GM23338 (cell line): ENCODE results near the gene DNAJC1. TPM values are rescaled to one million over a fixed set of nuclear protein-coding genes. Genes with fewer than 3 reads are reported as not detected.
A peak's percentile ranks its signal among the peaks of the same experiment; 100 is the strongest.

Experiments
- ATAC-seq: fragments of 200-7000 bp; cut with Tn5 transposase; 3 replicates; pipeline ENCODE4 v1.9.1; 2020
- DNase-seq: peaks from one replicate; pipeline ENCODE4 v3.0.0-alpha.2; 2015; ENCODE audit warnings: low spot score
- H2AFZ ChIP-seq: fragments of 200-600 bp; sonication (generic); 2 replicates; pipeline ENCODE4 v1.8.0; 2016; ENCODE audit warnings: antibody characterized with exemption, mild to moderate bottlenecking, moderate library complexity
- H3F3A ChIP-seq: fragments of 200-600 bp; sonication (generic); replicated peaks from 2 replicates; pipeline ENCODE4 v1.8.0; 2017; ENCODE audit warnings: antibody characterized with exemption, mixed run types, low read depth
- H3K27ac ChIP-seq: fragments of 200-600 bp; sonication (generic); 2 replicates; pipeline ENCODE4 v1.6.1; 2016; ENCODE audit warnings: low read depth
- H3K27me3 ChIP-seq: fragments of 200-600 bp; sonication (generic); 2 replicates; pipeline ENCODE4 v1.8.0; 2016; ENCODE audit warnings: mild to moderate bottlenecking, mixed run types, moderate library complexity; ENCODE audit not compliant: insufficient read depth
- H3K36me3 ChIP-seq: fragments of 200-600 bp; sonication (generic); 2 replicates; pipeline ENCODE4 v1.8.0; 2016; ENCODE audit warnings: mild to moderate bottlenecking; ENCODE audit not compliant: insufficient read depth
- H3K4me1 ChIP-seq: fragments of 200-600 bp; sonication (generic); 2 replicates; pipeline ENCODE4 v1.8.0; 2016; ENCODE audit warnings: mild to moderate bottlenecking, moderate library complexity; ENCODE audit not compliant: insufficient read depth
- H3K4me2 ChIP-seq: fragments of 200-600 bp; sonication (generic); 2 replicates; pipeline ENCODE4 v1.7.1; 2017; ENCODE audit warnings: mixed run types
- H3K4me3 ChIP-seq: fragments of 200-600 bp; sonication (generic); 2 replicates; pipeline ENCODE4 v1.6.1; 2016; ENCODE audit warnings: mixed run types
- H3K79me2 ChIP-seq: fragments of 200-600 bp; sonication (generic); replicated peaks from 2 replicates; pipeline ENCODE4 v1.8.0; 2017; ENCODE audit warnings: mild to moderate bottlenecking; ENCODE audit not compliant: insufficient read depth
- H3K9me2 ChIP-seq: fragments of 200-600 bp; sonication (generic); 2 replicates; pipeline ENCODE4 v1.8.0; 2017; ENCODE audit not compliant: insufficient read depth
- H4K20me1 ChIP-seq: fragments of 200-600 bp; sonication (generic); replicated peaks from 2 replicates; pipeline ENCODE4 v1.8.0; 2017; ENCODE audit warnings: mild to moderate bottlenecking; ENCODE audit not compliant: insufficient read depth
- H3K27ac Mint-ChIP-seq: 2 replicates; pipeline ENCODE4 v1.8.0; 2020; ENCODE audit warnings: inconsistent platforms, mild to moderate bottlenecking, moderate library complexity, mixed read lengths
- H3K27me3 Mint-ChIP-seq: 3 replicates; pipeline ENCODE4 v1.8.0; 2022; ENCODE audit warnings: low read depth, mild to moderate bottlenecking, moderate library complexity, mixed read lengths, inconsistent platforms; ENCODE audit not compliant: insufficient read depth, poor library complexity
- H3K36me3 Mint-ChIP-seq: 3 replicates; pipeline ENCODE4 v1.8.0; 2021; ENCODE audit warnings: low read depth, mild to moderate bottlenecking, inconsistent platforms, moderate library complexity, mixed read lengths
- H3K4me1 Mint-ChIP-seq: 3 replicates; pipeline ENCODE4 v1.8.0; 2020; ENCODE audit warnings: mild to moderate bottlenecking, inconsistent platforms, mixed read lengths
- H3K4me3 Mint-ChIP-seq: 3 replicates; pipeline ENCODE4 v1.8.0; 2021; ENCODE audit warnings: moderate library complexity, mild to moderate bottlenecking, inconsistent platforms, mixed read lengths
- H3K9me3 Mint-ChIP-seq: 3 replicates; pipeline ENCODE4 v1.8.0; 2020; ENCODE audit warnings: moderate library complexity, mild to moderate bottlenecking, inconsistent platforms, mixed read lengths
- CREB1 ChIP-seq: fragments of 250-450 bp; sonication (Bioruptor Pico); IDR thresholded peaks from 2 replicates; pipeline ENCODE4 v1.5.0; 2020; ENCODE audit warnings: low read depth, mild to moderate bottlenecking, moderate library complexity
- EZH2 ChIP-seq: fragments of 200-600 bp; sonication (generic); IDR thresholded peaks from one replicate; pipeline ENCODE4 v1.8.0; 2017; ENCODE audit warnings: antibody characterized with exemption, mild to moderate bottlenecking, low read depth; ENCODE audit not compliant: unreplicated experiment
- EZH2phosphoT487 ChIP-seq: fragments of 200-600 bp; sonication (generic); IDR thresholded peaks from one replicate; pipeline ENCODE4 v1.8.1; 2018; ENCODE audit warnings: antibody characterized with exemption; ENCODE audit not compliant: unreplicated experiment
- POLR2AphosphoS5 ChIP-seq: IDR thresholded peaks from 2 replicates; pipeline ENCODE4 v1.6.1; 2016; ENCODE audit warnings: antibody characterized with exemption, low read depth
- REST ChIP-seq: IDR thresholded peaks from one replicate; pipeline ENCODE4 v1.6.1; 2018; ENCODE audit warnings: antibody characterized with exemption; ENCODE audit not compliant: unreplicated experiment
- STAT1 ChIP-seq: IDR thresholded peaks from one replicate; pipeline ENCODE4 v1.6.1; 2016; ENCODE audit warnings: antibody characterized with exemption; ENCODE audit not compliant: unreplicated experiment
- ZNF114 ChIP-seq: fragments of 250-450 bp; sonication (Bioruptor Pico); IDR thresholded peaks from 2 replicates; pipeline ENCODE4 v1.5.0; 2020; ENCODE audit warnings: mild to moderate bottlenecking, moderate library complexity
- ZNF331 ChIP-seq: fragments of 250-450 bp; sonication (Bioruptor Pico); IDR thresholded peaks from 2 replicates; pipeline ENCODE4 v1.5.0; 2020; ENCODE audit warnings: low read depth, mild to moderate bottlenecking, moderate library complexity
- polyA plus RNA-seq: library from polyadenylated mRNA; unstranded; fragments of >200 nt; fragmentation: Nextera tagmentation; extraction: Ambion mirVana; gene quantifications from 2 replicates; pipeline ENCODE4 v1.2.1, GENCODE V29; 2016
- total RNA-seq: library from RNA; depleted of rRNA; stranded (reverse); fragments of >200 nt; shearing (Covaris generic); gene quantifications from 2 replicates; pipeline ENCODE4 v1.2.3, GENCODE V29; 2014
- TF ChIP-seq, protein P1 (sequence below): IDR thresholded peaks from 2 replicates; pipeline ENCODE4 v1.6.1; 2016; ENCODE audit warnings: antibody characterized with exemption
- TF ChIP-seq, protein P2 (sequence below), 2 experiments: fragments of 200-600 bp in 1 of 2; sonication (generic) in 1 of 2; conservative IDR thresholded peaks; 2 replicates each; pipeline versions ENCODE4 v1.5.1 to v1.6.1; 2016 to 2017; ENCODE audit warnings: antibody characterized with exemption in 2 of 2, low read depth in 2 of 2, mild to moderate bottlenecking in 2 of 2, moderate library complexity in 1 of 2

Gene DNAJC1
- total and polyA plus RNA-seq, 2 experiments from 2014 or later, result 38.6 to 45.3 TPM

- TF ChIP-seq REST, result no peak
- no peak for TF ChIP-seq CREB1 (CRISPR knock-in tag)
- no peak for TF ChIP-seq EZH2
- TF ChIP-seq ZNF114 (CRISPR knock-in tag), result no peak
- TF ChIP-seq POLR2AphosphoS5, result no peak
- TF ChIP-seq, protein P1, sequence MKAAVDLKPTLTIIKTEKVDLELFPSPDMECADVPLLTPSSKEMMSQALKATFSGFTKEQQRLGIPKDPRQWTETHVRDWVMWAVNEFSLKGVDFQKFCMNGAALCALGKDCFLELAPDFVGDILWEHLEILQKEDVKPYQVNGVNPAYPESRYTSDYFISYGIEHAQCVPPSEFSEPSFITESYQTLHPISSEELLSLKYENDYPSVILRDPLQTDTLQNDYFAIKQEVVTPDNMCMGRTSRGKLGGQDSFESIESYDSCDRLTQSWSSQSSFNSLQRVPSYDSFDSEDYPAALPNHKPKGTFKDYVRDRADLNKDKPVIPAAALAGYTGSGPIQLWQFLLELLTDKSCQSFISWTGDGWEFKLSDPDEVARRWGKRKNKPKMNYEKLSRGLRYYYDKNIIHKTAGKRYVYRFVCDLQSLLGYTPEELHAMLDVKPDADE, result no peak
- TF ChIP-seq EZH2phosphoT487, result no peak
- no peak for TF ChIP-seq STAT1
- TF ChIP-seq, protein P2, sequence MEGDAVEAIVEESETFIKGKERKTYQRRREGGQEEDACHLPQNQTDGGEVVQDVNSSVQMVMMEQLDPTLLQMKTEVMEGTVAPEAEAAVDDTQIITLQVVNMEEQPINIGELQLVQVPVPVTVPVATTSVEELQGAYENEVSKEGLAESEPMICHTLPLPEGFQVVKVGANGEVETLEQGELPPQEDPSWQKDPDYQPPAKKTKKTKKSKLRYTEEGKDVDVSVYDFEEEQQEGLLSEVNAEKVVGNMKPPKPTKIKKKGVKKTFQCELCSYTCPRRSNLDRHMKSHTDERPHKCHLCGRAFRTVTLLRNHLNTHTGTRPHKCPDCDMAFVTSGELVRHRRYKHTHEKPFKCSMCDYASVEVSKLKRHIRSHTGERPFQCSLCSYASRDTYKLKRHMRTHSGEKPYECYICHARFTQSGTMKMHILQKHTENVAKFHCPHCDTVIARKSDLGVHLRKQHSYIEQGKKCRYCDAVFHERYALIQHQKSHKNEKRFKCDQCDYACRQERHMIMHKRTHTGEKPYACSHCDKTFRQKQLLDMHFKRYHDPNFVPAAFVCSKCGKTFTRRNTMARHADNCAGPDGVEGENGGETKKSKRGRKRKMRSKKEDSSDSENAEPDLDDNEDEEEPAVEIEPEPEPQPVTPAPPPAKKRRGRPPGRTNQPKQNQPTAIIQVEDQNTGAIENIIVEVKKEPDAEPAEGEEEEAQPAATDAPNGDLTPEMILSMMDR (conservative IDR thresholded peaks at IDR 0.05; ENCODE audit: low read depth in 2 of 2), result no peak
- TF ChIP-seq ZNF331 (CRISPR knock-in tag), result no peak
Measured at GRCh38 chr10:21759232-21759631, 244.3 kb downstream of the DNAJC1 start (continued).

DNA sequence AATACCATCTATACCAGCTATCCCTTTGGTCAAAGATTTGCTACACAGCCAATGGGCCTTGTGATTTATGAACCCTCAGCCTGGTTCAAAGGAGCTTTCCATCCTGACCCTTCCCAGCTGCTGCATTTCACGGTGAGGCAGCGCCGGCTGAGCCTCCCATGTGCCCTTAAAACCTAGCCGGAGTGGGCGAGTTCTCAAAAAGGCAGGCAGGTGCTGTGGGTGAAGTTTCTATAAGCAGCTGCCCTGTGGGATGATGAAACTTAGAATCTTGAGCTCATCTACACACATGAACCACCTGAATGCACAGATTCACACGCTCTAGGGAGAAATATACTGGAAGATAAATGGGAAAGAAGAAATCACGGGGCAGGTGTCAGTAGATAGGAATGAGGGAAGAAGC is 244.8 kb downstream of the DNAJC1 start:
- H3F3A ChIP-seq, result peaks cover 17% of the 10 kb centered on the region
- no peaks in the 10 kb centered on the region for H3K79me2 ChIP-seq
- H3K36me3 ChIP-seq, result no peaks in the 10 kb centered on the region
- H3K4me1 ChIP-seq, result peaks cover 31% of the 10 kb centered on the region
- peaks cover 42% of the 10 kb centered on the region for H3K4me1 Mint-ChIP-seq
- H3K27ac Mint-ChIP-seq, result no peak overlapping the region
- no peak overlapping the region for H2AFZ ChIP-seq
- no peaks in the 10 kb centered on the region for H3K27me3 Mint-ChIP-seq
- H3K9me3 Mint-ChIP-seq, result no peaks in the 10 kb centered on the region
- DNase-seq (no peak), ATAC-seq (no peak)
- H3K27me3 ChIP-seq, result no peaks in the 10 kb centered on the region
- peak overlapping the region; percentile 59; the same call in 1 of the 2 replicates for H3K4me2 ChIP-seq
- no peaks in the 10 kb centered on the region for H3K9me2 ChIP-seq
- H3K36me3 Mint-ChIP-seq, result no peaks in the 10 kb centered on the region
- 0 out of 2 replicates have a peak overlapping the region, but pooled peaks have one; percentile 45 for H3K27ac ChIP-seq
- no peaks in the 10 kb centered on the region for H4K20me1 ChIP-seq
- H3K4me3 ChIP-seq, result no peak overlapping the region
- no peak for TF ChIP-seq POLR2AphosphoS5
- H3K4me3 Mint-ChIP-seq, result no peak overlapping the region
